ENCODE data around the gene C2CD5.
"Not testable (repeated sequence)": the region's sequence is repeated elsewhere in the genome, so short reads cannot be mapped to it uniquely, and the experiment has no call there.

C2CD5 gene

DNA sequence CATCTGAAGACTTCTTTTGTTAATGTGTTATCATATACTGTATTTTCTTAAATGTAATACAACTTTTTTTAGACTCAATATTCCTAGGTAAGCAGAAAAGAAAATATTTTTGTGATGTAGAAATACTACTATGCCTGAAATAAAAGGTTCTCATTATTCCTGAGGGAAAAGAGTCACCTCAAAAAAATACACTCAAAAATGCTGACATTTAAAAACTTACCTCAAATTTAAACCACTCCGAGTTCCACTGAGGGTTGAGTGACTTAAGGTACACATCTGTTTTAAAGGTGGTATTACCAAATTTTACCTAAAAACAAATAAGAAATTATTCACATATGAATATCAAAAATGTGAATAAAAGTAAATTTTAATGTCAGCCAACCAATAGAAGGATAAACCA, 9.3 kb downstream of the C2CD5 start:
- DNase-seq, result no peak

- peak; percentile 92 for DNase-seq
These were observed 11.2 kb downstream of the C2CD5 start for GRCh38 chr12:22533155-22533554.

DNA sequence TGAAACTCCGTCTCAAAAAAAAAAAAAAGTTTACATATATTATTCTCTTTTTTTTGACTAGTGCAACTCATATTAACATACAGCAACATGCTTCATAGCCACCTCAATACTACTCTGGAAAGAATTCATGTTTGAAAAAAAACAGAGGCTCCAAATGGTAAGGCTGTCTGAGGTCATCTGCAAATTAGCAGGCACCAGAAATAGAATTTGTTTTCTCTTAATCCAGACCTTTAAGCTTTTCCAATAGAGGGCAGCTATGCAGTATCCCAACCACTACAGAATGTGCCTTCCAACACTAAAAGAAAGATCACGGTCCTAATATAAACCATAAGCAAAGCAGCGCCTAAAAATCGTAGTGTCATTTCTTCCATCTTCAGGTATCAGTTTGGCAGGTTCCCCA, 12.0 kb downstream of the C2CD5 start:
- DNase-seq, result no peak

DNA sequence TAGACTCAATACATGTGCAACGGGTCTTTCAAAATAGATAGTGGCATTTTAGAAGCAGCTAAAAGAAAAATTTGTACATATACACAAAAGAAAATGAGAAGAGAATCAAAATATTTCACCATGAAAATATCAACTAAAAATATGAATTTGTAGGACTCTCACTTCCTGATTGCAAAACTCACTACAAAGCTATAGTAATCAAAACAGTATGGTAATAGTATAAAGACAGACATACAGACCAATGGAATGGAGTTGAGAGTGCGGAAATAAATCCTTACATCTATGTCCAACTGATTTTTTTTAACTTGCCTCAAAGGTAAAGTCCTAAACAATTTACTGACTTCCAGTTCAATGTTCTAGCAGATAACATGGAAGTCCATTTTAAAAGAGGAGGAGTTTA, 13.1 kb downstream of the C2CD5 start:
- no peak for DNase-seq

DNA sequence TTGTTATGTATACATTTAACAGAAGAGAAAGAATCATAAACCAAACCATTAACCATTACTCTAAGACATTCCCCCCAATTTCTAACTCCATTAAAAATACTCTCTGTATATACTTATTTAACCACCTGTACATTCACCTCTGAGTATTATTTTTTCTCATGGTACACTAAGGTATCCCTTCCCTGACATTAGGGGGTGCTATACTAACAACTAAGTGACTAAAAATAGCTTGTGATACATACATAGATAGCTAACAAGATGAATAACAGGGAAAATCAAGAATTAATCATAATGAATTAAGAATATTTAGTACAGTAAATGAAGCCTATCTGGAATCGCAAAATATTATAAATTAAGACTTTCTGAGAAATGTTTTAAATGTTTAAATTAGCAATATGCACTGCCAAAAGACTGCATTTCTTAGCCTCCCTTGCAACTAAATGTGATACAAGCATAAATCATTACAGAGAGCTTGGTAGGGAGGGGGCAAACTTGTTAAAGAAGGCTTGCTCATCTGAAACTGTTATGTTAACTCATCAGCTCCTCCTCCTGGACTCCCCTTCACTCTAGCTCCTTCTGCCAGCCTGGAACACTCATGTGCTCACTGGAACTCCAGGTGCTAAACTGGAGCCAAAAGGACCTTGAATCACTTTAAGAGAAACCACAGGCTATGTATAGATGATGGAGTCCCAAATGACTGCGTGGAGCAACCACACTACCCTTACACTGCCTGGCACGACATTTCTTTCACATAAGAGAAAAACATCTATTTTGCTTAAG, 14.9 kb downstream of the C2CD5 start:
- no peak for DNase-seq

- no peak for DNase-seq
These were observed 16.3 kb downstream of the C2CD5 start for GRCh38 chr12:22527999-22528398.

GRCh38 chr12:22526836-22527235, 17.5 kb downstream of the C2CD5 start:
- no peak for DNase-seq

GRCh38 chr12:22525426-22525825, 18.9 kb downstream of the C2CD5 start:
- no peak for DNase-seq

DNA sequence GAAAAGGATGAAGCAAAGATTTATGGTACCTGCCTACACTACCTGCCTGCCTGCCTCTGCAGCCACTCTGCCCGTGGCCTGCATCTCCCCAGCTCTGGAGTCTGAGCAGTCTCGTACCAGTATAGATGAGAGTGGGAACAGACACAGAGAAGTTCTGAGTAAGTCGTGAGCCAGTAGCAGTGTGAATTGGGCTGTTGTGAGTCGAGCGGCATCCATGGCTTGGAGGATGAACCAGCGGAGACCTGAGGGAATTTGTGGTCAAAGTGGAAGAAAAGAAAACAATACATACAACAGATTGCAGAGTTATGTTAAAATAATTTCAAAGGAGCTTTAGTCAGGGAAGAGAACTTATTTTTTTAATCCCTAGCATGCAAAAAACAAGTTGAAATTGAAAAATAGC, 25.3 kb downstream of the C2CD5 start:
- DNase-seq, result no peak

- peak; percentile 58 for DNase-seq
These were observed 26.2 kb downstream of the C2CD5 start for GRCh38 chr12:22518060-22518719.

DNA sequence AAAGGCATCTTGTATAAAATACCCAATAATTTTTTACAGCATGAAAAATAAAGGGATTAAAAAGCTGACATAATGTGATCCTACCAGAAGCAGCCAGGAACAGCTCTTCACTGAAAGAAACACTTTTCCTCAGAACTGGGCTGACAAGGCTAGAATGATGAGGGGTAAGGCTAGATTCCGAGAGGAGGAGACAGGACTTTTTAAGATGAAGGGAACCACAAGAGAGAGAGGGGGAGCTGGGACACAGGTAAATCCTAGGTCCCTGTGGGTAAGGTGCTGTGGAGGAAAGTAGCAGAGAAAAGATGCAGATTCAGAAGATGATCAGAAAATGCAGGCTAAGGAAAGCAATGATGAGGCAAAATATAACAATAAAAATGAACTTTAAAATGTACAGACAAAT, 29.5 kb downstream of the C2CD5 start:
- no peak for DNase-seq

- DNase-seq, result no peak
These were observed 38.5 kb downstream of the C2CD5 start for GRCh38 chr12:22505826-22506225.

DNA sequence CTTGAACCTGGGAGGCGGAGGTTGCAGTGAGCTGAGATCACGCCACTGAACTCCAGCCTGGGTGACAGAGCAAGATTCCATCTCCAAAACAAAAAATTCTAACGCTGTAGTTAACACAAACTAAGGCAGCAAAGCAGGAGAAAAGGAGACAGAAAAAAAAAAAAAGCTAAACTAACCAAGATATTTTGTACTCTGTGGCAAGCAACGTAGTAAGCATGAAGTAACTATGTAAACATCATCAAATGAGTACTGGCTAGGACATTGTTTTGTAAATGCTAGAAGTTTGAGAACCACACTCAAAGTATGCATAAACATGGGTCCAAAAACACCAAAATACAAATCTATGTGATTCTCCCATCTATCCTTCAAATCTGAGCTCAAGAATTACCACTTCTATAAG, 44.2 kb downstream of the C2CD5 start:
- DNase-seq, result no peak

GRCh38 chr12:22499445-22499844, 44.9 kb downstream of the C2CD5 start:
- no peak for DNase-seq

GRCh38 chr12:22494319-22494718, 50.0 kb downstream of the C2CD5 start:
- DNase-seq, result no peak

- no peak for DNase-seq
These were observed 53.3 kb downstream of the C2CD5 start for GRCh38 chr12:22491034-22491433.

DNA sequence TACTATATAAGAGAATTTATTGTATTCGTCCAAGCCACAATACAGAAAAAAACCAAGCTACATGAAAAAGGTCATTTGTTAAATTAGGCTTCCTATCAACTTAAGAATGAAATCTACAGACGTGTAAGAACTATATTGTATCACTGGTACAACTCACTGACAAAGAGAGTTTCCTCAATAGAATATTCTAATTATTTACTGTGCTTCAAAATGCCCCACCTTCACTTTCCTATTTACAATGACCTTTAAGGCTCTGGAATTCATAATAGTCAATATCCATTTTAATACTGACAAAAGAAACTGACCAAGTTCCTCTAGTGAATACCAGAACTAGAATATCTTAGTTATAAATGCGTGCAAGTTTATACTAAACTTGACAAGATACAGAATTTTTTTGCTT, 55.9 kb downstream of the C2CD5 start:
- DNase-seq, result no peak

GRCh38 chr12:22487683-22488082, 56.7 kb downstream of the C2CD5 start:
- DNase-seq, result not testable (repeated sequence)

DNA sequence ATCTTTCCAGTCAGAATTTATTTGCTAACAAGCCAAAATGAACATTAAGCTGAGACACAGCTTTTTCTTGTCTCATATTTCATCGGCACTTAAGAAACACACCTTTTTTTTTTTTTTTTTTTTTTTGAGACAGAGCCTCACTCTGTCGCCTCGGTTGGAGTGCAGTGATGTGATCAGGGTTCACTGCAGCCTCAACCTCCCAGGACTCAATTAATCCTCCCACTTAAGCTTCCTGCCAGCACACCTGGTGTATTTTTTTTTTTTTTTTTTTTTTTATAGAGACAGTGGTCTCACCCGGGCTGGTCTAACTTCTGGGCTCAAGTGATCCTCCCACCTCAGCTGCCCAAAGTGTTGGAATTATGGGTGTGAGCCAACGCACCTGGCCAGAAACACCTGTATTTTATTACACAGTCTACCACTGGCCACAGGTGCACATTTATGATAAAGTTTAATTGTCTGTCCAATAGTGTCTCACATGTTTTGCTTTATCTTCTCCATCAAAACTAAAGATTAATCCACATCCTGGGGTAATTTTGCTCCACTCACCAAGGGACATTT, 62.7 kb downstream of the C2CD5 start:
- peak; percentile 59 for DNase-seq

DNA sequence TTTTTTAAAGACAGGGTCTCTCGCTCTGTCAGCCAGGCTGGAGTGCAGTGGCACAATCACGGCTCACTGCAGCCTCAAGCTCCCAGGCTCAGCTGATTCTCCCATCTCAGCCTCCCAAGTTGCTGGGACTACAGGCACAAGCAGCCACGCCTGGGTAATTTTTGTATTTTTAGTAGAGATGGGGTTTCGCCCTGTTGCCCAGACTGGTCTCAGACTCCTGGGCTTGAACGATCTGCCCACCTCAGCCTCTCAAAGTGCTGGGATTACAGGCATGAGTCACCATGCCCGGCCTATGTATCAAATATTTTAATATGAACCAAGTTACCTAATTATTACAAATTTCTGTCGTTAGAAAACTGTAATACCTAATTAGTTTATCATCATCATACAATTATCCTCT, 63.5 kb downstream of the C2CD5 start:
- peak; percentile 6 for DNase-seq

DNA sequence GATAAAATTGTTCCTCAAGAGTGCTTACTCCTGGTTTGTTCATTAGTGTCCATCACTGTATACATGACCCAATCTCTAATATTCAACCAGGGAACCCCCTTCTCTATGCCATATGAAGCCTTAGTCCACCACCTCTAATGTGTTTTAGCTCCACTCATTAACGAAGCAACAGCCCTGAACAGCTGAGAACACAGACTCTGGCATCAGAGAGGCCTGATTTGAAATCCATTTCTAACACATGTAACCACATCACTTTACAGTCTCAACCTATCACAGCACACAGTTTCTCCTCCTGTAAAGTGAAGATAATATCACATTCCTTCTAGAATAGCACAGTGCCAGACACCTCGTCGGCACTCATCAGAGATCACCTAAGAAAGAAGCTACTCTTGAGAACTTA, 64.3 kb downstream of the C2CD5 start:
- DNase-seq, result no peak

GRCh38 chr12:22477894-22478287, 66.5 kb downstream of the C2CD5 start:
- DNase-seq, result no peak

DNA sequence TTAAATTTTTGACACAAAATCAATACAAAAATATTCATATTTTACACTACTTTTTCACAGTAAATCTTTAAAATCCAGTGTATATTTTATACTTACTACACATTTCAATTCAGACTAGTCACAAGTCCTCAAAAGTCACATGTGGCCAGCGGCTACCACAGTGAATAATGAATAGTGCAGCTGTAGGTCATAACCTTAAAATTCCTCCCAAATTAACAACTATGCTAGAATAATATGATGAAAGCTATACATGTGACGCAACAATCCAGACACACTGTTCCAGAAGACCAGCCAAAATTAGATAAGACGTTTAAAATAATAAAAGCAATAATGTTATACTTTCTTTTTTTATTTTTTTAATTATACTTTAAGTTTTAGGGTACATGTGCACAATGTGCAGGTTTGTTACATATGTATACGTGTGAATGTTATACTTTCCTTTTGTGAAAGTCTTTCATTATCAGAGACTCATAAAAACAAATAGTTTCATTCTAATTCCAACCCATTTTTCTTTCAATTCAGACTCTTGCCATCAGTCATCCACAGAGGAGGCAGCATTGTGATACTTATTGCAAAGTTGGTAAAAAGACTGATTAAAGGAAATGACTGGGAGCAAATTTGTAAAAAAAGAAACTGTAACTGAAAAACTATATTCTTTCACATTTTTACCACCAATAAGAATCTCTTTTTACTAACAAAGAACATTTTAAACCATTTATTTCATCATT, 67.0 kb downstream of the C2CD5 start:
- no peak for DNase-seq

DNA sequence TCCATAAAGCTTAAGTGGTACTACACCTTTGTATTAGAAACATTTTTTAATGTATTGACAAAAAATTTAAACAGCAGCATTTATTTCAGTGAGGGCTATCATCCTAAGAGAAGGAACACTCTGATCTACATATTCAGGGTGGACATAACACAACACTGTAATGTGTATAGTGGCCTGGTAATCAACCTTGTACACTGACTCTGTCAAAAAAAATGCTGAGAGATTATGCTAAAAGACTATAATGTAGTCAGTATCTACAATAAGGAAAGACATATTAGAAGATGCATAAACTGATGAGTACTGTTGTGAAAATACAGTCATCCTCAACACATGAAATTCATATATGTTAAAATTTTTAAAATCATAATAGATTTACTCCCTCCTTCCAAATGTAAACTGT, 68.2 kb downstream of the C2CD5 start:
- DNase-seq, result no peak
